ENCODE results near the gene CACNG5.

Gene CACNG5

DNA sequence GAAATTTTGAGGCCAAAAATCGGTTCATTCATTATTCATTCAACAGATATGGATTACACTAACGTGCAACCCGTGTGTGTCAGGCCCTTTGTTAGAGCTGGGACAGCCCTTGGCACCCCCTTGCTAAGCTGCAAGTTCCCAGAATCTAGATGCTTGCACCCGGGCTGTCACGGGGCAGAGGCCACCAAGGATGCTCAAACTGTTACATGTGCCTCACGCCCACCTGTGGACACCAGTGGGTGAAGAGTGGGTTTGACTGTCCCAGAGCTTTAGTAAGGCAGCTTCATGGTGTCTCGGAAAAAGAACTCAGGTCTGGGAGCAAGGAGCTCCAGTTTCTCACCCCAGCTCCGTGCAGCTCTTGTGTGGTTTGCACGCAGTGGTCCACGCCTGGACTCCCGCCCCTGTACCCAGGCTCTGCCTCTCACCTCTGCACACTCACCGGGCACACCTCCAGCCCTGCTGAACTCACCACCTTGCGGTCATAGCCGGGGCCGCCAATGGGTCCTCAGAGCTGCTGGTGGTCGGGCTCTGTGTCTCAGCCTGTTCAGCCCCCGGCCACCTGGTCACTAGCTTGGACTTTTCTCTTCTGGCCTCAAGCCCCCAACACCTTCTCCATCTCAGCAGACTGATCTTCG, 75.9 kb downstream of the CACNG5 start:
- DNase-seq (ENCODE audit: low spot score) (peak; percentile 52), ATAC-seq (ENCODE audit: low read depth) (no peak)
- Histone ChIP-seq H3K9me3 (ENCODE audit: severe bottlenecking) (no peaks in the 10 kb centered on the region), H3K4me1 (ENCODE audit: insufficient read depth, poor library complexity, severe bottlenecking) (peaks cover 10% of the 10 kb centered on the region), H3K27me3 (ENCODE audit: insufficient read depth, poor library complexity, severe bottlenecking) (no peaks in the 10 kb centered on the region), H3K27ac (ENCODE audit: poor library complexity, severe bottlenecking) (no peak overlapping the region), H3K36me3 (ENCODE audit: low read depth) (no peaks in the 10 kb centered on the region), H3K4me3 (ENCODE audit: severe bottlenecking) (no peak overlapping the region)
- TF ChIP-seq, protein P1, sequence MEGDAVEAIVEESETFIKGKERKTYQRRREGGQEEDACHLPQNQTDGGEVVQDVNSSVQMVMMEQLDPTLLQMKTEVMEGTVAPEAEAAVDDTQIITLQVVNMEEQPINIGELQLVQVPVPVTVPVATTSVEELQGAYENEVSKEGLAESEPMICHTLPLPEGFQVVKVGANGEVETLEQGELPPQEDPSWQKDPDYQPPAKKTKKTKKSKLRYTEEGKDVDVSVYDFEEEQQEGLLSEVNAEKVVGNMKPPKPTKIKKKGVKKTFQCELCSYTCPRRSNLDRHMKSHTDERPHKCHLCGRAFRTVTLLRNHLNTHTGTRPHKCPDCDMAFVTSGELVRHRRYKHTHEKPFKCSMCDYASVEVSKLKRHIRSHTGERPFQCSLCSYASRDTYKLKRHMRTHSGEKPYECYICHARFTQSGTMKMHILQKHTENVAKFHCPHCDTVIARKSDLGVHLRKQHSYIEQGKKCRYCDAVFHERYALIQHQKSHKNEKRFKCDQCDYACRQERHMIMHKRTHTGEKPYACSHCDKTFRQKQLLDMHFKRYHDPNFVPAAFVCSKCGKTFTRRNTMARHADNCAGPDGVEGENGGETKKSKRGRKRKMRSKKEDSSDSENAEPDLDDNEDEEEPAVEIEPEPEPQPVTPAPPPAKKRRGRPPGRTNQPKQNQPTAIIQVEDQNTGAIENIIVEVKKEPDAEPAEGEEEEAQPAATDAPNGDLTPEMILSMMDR (IDR thresholded peaks at IDR 0.05; ENCODE audit: poor library complexity, severe bottlenecking): no peak

DNA sequence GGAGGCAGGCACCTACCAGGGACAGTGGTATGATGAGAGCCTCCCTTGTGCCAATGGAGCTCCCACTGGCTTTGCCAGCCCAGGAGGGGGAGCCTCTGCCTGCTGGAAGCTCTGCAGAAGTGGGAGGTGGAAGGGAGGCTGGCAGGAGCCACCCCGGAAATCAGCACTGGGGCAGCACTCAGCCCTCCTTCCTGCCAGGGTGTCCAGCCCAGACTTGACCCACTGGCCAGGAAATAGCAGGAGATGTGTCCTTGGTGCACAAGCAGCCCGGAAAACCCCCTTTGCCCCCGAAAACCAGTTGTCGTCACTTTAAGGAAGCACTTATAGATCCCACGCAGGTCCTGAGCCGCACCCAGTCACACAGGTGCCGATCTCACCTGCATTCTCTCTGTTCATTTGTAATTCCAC, 80.3 kb downstream of the CACNG5 start:
- DNase-seq (ENCODE audit: low spot score) (peak; percentile 87), ATAC-seq (ENCODE audit: low read depth) (peak; percentile 99)
- no peak overlapping the region for H3K4me3 ChIP-seq (ENCODE audit: severe bottlenecking)
- TF ChIP-seq, protein P1 (IDR thresholded peaks at IDR 0.05; ENCODE audit: poor library complexity, severe bottlenecking): peak; percentile 84
- H3K4me1 ChIP-seq (ENCODE audit: insufficient read depth, poor library complexity, severe bottlenecking): peaks cover 7% of the 10 kb centered on the region
- H3K9me3 ChIP-seq (ENCODE audit: severe bottlenecking): no peaks in the 10 kb centered on the region
- no peaks in the 10 kb centered on the region for H3K27me3 ChIP-seq (ENCODE audit: insufficient read depth, poor library complexity, severe bottlenecking)
- no peak overlapping the region for H3K27ac ChIP-seq (ENCODE audit: poor library complexity, severe bottlenecking)
- no peaks in the 10 kb centered on the region for H3K36me3 ChIP-seq (ENCODE audit: low read depth)

DNA sequence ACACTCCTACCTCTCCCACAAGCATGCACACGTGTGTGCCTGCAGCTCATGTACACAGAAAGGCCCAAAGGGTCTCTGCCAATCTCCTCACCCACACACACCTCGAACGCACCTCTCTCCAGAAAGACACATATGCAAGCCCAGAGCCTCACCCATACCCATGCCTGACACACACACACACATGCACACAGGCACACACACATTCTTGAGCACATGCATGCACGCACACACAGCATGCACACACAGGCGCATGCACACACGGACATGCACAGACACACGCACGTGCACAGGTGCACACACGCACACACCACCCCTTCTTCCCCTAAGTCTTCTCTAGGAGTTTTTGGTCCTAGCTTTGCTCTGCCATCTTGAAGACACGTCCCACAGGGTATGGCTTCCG, 80.9 kb downstream of the CACNG5 start:
- TF ChIP-seq, protein P1 (IDR thresholded peaks at IDR 0.05; ENCODE audit: poor library complexity, severe bottlenecking): no peak
- DNase-seq (ENCODE audit: low spot score) (no peak), ATAC-seq (ENCODE audit: low read depth) (no peak)
- Histone ChIP-seq H3K27me3 (ENCODE audit: insufficient read depth, poor library complexity, severe bottlenecking) (no peaks in the 10 kb centered on the region), H3K9me3 (ENCODE audit: severe bottlenecking) (no peaks in the 10 kb centered on the region), H3K4me1 (ENCODE audit: insufficient read depth, poor library complexity, severe bottlenecking) (peaks cover 7% of the 10 kb centered on the region), H3K4me3 (ENCODE audit: severe bottlenecking) (no peak overlapping the region), H3K36me3 (ENCODE audit: low read depth) (no peaks in the 10 kb centered on the region), H3K27ac (ENCODE audit: poor library complexity, severe bottlenecking) (no peak overlapping the region)

DNA sequence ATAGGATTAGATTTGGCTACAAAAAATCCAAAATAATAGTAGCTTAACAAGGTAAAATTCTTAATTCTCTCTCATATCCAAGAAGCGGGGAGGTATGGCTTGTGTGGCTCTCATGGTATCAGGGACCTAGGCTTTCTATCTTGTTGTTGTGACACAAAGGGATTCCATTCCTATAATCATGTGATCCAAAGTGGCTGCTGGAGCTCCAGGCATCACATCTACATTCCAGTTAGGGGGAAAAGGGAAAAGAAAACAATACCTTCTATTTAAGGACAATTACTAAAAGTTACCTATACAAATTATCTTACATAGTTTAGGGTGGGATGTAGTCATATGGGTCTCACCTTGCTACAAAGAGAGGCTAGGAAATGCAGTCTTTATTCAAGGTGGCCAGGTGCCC, 82.0 kb downstream of the CACNG5 start:
- Histone ChIP-seq H3K9me3 (ENCODE audit: severe bottlenecking) (no peaks in the 10 kb centered on the region), H3K27me3 (ENCODE audit: insufficient read depth, poor library complexity, severe bottlenecking) (no peaks in the 10 kb centered on the region), H3K27ac (ENCODE audit: poor library complexity, severe bottlenecking) (no peak overlapping the region), H3K36me3 (ENCODE audit: low read depth) (no peaks in the 10 kb centered on the region), H3K4me1 (ENCODE audit: insufficient read depth, poor library complexity, severe bottlenecking) (peaks cover 7% of the 10 kb centered on the region), H3K4me3 (ENCODE audit: severe bottlenecking) (no peak overlapping the region)
- TF ChIP-seq, protein P1 (IDR thresholded peaks at IDR 0.05; ENCODE audit: poor library complexity, severe bottlenecking): no peak
- DNase-seq (ENCODE audit: low spot score) (no peak), ATAC-seq (ENCODE audit: low read depth) (no peak)

DNA sequence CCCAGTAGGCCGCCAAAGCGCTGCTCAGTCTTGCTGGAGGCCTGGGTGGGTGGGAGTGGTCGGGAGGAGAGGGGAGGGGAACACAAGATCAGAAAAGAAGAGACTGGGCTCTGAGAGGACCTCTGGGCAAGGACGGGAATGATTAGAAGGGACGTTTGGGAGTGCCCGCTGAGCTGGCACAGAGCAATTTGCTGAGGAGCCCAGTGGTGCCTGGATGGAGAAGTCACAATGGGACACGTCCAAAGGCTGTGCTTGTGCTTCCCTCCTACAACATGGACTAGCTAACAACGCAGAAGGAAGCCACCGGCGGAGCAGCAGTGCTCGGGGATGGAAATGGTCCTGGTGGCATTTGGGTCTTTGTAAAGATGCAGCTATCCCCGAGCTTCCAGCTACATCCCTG, 84.0 kb downstream of the CACNG5 start:
- H3K27ac ChIP-seq (ENCODE audit: poor library complexity, severe bottlenecking): no peak overlapping the region
- TF ChIP-seq, protein P1 (IDR thresholded peaks at IDR 0.05; ENCODE audit: poor library complexity, severe bottlenecking): no peak
- DNase-seq (ENCODE audit: low spot score): peak; percentile 47
- no peaks in the 10 kb centered on the region for H3K9me3 ChIP-seq (ENCODE audit: severe bottlenecking)
- no peak for ATAC-seq (ENCODE audit: low read depth)
- H3K36me3 ChIP-seq (ENCODE audit: low read depth): no peaks in the 10 kb centered on the region
- H3K27me3 ChIP-seq (ENCODE audit: insufficient read depth, poor library complexity, severe bottlenecking): no peaks in the 10 kb centered on the region
- H3K4me1 ChIP-seq (ENCODE audit: insufficient read depth, poor library complexity, severe bottlenecking): peaks cover 7% of the 10 kb centered on the region
- no peak overlapping the region for H3K4me3 ChIP-seq (ENCODE audit: severe bottlenecking)
